SU-DHL-6 (cell line): ENCODE data around the gene BANK1.

Source experiments
- H2AFZ ChIP-seq: fragments of 200-600 bp; sonication (generic); 2 replicates; pipeline ENCODE4 v1.6.1; 2014; ENCODE audit warnings: low read depth, mild to moderate bottlenecking, moderate library complexity, mixed read lengths, antibody characterized with exemption, low read length; ENCODE audit not compliant: severe bottlenecking
- H3F3A ChIP-seq: fragments of 200-600 bp; shearing (Covaris generic); 2 replicates; pipeline ENCODE4 v1.6.0; 2016; ENCODE audit warnings: antibody characterized with exemption, mild to moderate bottlenecking; ENCODE audit not compliant: insufficient read depth
- H3K27ac ChIP-seq: fragments of 200-600 bp; sonication (generic); 2 replicates; pipeline ENCODE4 v1.5.1; 2016; ENCODE audit warnings: low read depth, mild to moderate bottlenecking, low read length, moderate library complexity, mixed read lengths
- H3K27me3 ChIP-seq: fragments of 200-600 bp; sonication (generic), shearing (Covaris generic); 2 replicates; pipeline ENCODE4 v1.6.0; 2014; ENCODE audit warnings: mild to moderate bottlenecking, low read length
- H3K36me3 ChIP-seq: fragments of 200-600 bp; sonication (generic); 2 replicates; pipeline ENCODE4 v1.6.1; 2014; ENCODE audit warnings: mild to moderate bottlenecking, low read length, mixed read lengths
- H3K4me2 ChIP-seq: fragments of 300-600, 200-600 bp; shearing (Covaris generic), sonication (generic); 2 replicates; pipeline ENCODE4 v1.6.0; 2014; ENCODE audit warnings: low read length, low read depth, mild to moderate bottlenecking; ENCODE audit not compliant: poor library complexity, severe bottlenecking
- H3K4me3 ChIP-seq: fragments of 200-600 bp; sonication (generic); 2 replicates; pipeline ENCODE4 v1.5.1; 2014; ENCODE audit warnings: antibody characterized with exemption, low read length, mild to moderate bottlenecking, mixed read lengths; ENCODE audit not compliant: insufficient read depth, poor library complexity, severe bottlenecking
- H3K79me2 ChIP-seq: fragments of 200-600 bp; sonication (generic); 2 replicates; pipeline ENCODE4 v1.6.1; 2014; ENCODE audit warnings: mild to moderate bottlenecking, low read length, moderate library complexity; ENCODE audit not compliant: insufficient read depth
- H3K9ac ChIP-seq: fragments of 200-600 bp; sonication (generic); 2 replicates; pipeline ENCODE4 v1.7.0; 2014; ENCODE audit warnings: mild to moderate bottlenecking, low read length
- H3K9me2 ChIP-seq: fragments of 200-600 bp; sonication (generic); replicated peaks from 2 replicates; pipeline ENCODE4 v1.6.1; 2014; ENCODE audit warnings: low read length; ENCODE audit not compliant: insufficient read depth
- H3K9me3 ChIP-seq: fragments of 200-600 bp; sonication (generic); 2 replicates; pipeline ENCODE4 v1.6.1; 2014; ENCODE audit warnings: low read length, mixed read lengths; ENCODE audit not compliant: insufficient read depth
- H4K20me1 ChIP-seq: fragments of 200-600 bp; sonication (generic); 2 replicates; pipeline ENCODE4 v1.6.1; 2014; ENCODE audit warnings: low read depth, mild to moderate bottlenecking, antibody characterized with exemption, low read length, moderate library complexity, mixed read lengths
- EZH2phosphoT487 ChIP-seq: fragments of 200-600 bp; sonication (generic), shearing (Covaris generic); conservative IDR thresholded peaks from 2 replicates; pipeline ENCODE4 v1.6.1; 2018; ENCODE audit warnings: mild to moderate bottlenecking, antibody characterized with exemption, low read length, moderate library complexity, mixed read lengths
- TF ChIP-seq, protein P1 (sequence below): fragments of 200-600 bp; sonication (generic); IDR thresholded peaks from one replicate; pipeline ENCODE4 v1.5.1; 2017; ENCODE audit warnings: antibody characterized with exemption, mild to moderate bottlenecking, low read length, moderate library complexity; ENCODE audit not compliant: insufficient read depth, poor library complexity, severe bottlenecking

The BANK1 gene

DNA sequence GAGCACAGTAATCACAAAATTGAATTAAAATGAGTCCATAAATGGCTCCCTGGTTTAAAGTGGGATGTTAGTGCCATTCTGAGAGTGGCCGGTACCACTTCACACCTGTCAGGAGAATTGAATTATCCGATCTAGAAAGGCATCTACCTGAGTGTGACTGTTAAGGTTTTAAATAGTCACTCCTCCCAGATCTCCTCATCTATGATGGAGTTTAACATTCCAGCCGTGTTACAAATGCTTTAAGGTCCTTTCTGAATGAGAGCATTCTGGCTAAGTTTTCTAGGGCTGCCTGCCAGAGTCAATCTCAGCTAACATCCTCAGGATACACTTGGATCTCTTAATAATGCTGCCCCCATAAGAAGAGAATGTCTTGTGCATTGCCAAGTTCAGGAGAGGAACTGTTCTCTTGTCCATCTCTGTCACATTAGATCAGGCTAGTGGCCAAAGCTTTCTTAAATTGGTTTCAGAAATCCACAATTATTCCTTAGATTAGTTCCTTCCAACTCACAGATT is 323.6 kb downstream of the BANK1 start:
- Histone ChIP-seq H3K4me2 (no peak overlapping the region), H3K9me3 (no peaks in the 10 kb centered on the region), H3K79me2 (no peaks in the 10 kb centered on the region), H4K20me1 (no peaks in the 10 kb centered on the region), H3K4me3 (no peak overlapping the region), H3K9me2 (no peaks in the 10 kb centered on the region), H3K27me3 (no peaks in the 10 kb centered on the region), H2AFZ (no peak overlapping the region), H3K27ac (no peak overlapping the region), H3K9ac (no peak overlapping the region), H3F3A (no peaks in the 10 kb centered on the region), H3K36me3 (no peaks in the 10 kb centered on the region)
- TF ChIP-seq, protein P1, sequence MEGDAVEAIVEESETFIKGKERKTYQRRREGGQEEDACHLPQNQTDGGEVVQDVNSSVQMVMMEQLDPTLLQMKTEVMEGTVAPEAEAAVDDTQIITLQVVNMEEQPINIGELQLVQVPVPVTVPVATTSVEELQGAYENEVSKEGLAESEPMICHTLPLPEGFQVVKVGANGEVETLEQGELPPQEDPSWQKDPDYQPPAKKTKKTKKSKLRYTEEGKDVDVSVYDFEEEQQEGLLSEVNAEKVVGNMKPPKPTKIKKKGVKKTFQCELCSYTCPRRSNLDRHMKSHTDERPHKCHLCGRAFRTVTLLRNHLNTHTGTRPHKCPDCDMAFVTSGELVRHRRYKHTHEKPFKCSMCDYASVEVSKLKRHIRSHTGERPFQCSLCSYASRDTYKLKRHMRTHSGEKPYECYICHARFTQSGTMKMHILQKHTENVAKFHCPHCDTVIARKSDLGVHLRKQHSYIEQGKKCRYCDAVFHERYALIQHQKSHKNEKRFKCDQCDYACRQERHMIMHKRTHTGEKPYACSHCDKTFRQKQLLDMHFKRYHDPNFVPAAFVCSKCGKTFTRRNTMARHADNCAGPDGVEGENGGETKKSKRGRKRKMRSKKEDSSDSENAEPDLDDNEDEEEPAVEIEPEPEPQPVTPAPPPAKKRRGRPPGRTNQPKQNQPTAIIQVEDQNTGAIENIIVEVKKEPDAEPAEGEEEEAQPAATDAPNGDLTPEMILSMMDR, result no peak
- TF ChIP-seq EZH2phosphoT487, result no peak

DNA sequence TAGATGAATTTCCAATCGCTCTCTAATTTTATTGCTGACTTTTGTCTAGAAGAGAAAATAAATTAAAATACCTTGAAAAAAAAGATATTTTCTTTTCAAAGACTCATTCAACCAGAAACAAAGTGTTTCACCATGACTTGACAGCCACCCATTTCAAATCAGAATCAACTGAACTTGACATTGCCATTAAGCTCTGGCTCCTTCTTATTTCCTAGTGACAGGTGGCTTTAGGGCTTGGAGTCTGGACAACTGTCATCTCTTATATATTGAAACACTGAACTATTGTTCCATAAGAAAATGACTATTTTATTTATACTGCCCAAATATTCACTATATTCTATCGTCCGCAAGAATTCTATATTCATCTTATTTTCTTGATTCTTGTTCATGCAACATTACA is 325.6 kb downstream of the BANK1 start:
- no peak overlapping the region for H3K27ac ChIP-seq
- no peaks in the 10 kb centered on the region for H3K79me2 ChIP-seq
- no peaks in the 10 kb centered on the region for H3K9me2 ChIP-seq
- H3K27me3 ChIP-seq, result no peaks in the 10 kb centered on the region
- H3K36me3 ChIP-seq, result no peaks in the 10 kb centered on the region
- H3K9me3 ChIP-seq, result no peaks in the 10 kb centered on the region
- H3K4me2 ChIP-seq, result no peak overlapping the region
- no peaks in the 10 kb centered on the region for H3F3A ChIP-seq
- no peak overlapping the region for H2AFZ ChIP-seq
- TF ChIP-seq, protein P1, result no peak
- no peak for TF ChIP-seq EZH2phosphoT487
- H4K20me1 ChIP-seq, result no peaks in the 10 kb centered on the region
- no peak overlapping the region for H3K9ac ChIP-seq
- H3K4me3 ChIP-seq, result no peak overlapping the region

DNA sequence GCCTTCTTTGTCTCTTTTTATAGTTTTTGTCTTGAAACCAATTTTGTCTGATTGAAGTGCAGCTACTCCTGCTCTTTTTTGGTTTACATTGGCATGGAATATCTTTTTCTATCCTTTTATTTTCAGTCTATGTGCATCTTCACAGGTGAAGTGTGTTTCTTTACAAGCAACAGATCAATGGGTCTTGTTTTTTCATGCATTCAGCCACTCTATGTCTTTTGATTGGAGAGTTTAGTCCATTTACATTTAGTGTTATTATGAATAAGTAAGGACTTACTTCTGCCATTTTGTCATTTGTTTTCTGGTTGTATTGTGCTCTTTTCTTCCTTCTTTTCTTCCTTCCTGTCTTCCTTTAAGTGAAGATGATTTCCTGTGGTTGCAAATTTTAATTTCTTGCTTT is 330.3 kb downstream of the BANK1 start:
- Histone ChIP-seq H3K4me2 (no peak overlapping the region), H3F3A (no peaks in the 10 kb centered on the region), H3K36me3 (no peaks in the 10 kb centered on the region), H3K9me2 (no peaks in the 10 kb centered on the region), H3K27ac (no peak overlapping the region), H3K9ac (no peak overlapping the region), H3K79me2 (no peaks in the 10 kb centered on the region), H3K27me3 (no peaks in the 10 kb centered on the region), H4K20me1 (no peaks in the 10 kb centered on the region), H3K4me3 (no peak overlapping the region), H3K9me3 (no peaks in the 10 kb centered on the region), H2AFZ (no peak overlapping the region)
- TF ChIP-seq EZH2phosphoT487, result no peak
- TF ChIP-seq, protein P1, result no peak
